Endometrial microvascular endothelial cells (primary cell): ENCODE measurements around the gene LRRC10B. TPM values are rescaled to one million over a fixed set of nuclear protein-coding genes. Genes with fewer than 3 reads are reported as not detected.

Source experiments
- in situ Hi-C: cut with HindIII; loops from 2 replicates; pipeline ENCODE4 v1.10.0; 2017; ENCODE audit warnings: low sequenced_read_pairs, low pct_unique_long_range_greater_than_20kb; ENCODE audit errors: inconsistent ontology term
- total RNA-seq: library from RNA; depleted of rRNA; stranded (reverse); fragments of >200 nt; gene quantifications from one replicate; pipeline ENCODE4 v1.2.3, GENCODE V29; 2015; ENCODE audit errors: inconsistent ontology term

LRRC10B gene
- total RNA-seq, 1 donor from 2014 or later = not detected

DNA sequence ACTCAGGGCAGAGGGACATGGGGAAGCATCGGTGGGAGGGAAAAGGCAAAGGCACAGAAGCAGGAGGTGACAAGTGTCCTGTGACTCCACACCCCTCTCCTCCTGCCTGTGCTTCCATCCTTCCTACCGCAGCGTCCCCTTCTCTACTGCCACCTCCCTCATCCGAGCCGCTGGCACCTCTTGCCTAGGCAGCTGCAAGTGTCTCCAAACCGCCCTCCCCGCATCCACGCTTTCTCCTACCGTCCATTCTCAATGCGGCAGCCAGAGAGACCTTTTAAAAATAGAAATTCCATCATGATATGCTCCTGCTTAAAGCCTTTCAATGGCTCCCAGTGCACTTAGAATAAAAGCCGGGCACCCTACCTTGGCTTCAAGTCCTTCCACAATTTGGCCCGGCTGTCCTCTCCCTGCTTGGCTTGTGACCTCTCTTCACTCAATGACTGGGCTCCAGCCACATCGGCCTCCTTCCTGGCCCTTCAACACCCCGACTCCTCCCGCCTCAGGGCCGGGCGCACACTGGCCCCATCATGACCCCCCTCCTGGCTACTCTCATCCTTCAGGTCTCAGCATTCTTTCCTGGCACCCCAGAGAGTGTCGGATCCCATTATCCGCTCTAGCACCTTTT is 16.5 kb downstream of the LRRC10B start:
- in situ Hi-C loops = no loop called here

DNA sequence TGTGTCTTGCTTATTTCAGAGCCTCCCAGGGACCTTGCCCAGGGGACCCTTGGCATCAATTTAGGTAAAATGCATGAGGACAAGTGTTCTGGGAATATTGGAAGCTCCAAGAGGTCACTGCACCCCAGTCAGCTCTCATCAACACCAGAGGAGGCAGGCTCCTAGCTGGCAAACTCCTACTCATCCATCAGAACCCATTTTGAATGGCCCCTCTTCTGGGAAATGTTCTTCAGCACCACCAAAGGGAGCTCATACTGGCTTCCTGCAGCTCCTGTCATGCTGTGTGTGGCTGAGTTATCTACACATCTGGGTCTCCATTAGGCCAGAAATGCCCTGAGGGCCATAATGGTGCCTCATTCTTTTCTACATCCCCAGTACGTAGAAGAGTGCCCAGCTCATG is 17.7 kb downstream of the LRRC10B start:
- in situ Hi-C loops = no loop called here

DNA sequence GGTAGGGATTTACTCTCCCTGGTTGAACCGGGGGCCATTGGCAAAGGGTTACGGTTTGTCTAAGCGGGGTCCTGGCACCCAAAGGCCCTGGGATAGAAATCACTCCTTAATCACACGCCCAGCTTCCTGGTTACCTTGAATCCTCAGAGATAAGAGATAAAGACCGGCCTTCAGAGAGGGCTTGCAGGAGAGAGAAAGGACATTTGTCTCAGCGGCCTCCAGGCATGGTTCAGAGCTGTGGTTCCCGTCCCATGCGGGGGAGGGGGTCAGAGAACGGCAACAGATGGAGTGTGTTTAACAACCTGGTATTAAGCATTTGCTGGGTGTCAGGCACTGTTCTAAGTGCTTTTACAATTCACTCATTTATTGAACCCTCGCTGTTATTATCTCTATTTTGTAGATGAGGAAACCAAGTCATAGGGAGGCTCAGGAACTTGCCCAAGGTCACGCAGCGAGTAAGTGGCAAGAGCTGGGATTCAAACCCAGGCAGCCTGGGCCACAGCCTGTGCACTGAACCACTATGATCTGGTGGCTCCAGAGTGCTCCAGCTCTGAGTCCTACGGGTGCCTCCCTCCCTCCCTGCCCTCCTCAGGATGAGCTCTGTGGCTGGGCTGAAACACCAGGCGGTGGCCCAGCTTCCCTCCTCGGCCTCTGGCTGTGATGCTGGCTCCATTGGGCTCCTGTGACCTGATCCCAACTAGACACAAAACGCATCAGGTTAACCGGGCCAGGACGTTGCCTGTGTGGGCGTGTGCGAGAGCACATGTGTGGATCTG is 18.6 kb downstream of the LRRC10B start:
- in situ Hi-C loops = no loop called here

DNA sequence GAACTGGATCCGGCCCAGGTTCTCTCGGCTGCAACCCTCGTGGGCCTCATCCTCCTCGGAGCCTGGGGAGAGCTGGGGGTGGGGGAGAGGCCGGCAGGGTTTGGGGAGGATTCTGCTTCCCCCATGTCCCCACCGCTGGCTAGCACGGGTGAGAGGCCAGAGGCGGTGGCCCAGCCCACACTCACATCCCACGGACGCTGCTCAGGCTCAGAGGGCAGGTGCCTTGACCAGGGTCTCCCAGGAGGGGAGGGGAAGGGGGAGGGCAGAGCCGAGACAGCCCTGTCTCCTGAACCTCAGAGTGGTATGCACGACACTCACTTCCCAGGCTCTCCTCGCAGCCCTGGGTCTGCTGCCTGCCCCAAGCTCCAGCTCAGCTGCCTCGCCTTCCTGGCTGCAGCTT is 19.6 kb downstream of the LRRC10B start:
- in situ Hi-C loops = no loop called here

DNA sequence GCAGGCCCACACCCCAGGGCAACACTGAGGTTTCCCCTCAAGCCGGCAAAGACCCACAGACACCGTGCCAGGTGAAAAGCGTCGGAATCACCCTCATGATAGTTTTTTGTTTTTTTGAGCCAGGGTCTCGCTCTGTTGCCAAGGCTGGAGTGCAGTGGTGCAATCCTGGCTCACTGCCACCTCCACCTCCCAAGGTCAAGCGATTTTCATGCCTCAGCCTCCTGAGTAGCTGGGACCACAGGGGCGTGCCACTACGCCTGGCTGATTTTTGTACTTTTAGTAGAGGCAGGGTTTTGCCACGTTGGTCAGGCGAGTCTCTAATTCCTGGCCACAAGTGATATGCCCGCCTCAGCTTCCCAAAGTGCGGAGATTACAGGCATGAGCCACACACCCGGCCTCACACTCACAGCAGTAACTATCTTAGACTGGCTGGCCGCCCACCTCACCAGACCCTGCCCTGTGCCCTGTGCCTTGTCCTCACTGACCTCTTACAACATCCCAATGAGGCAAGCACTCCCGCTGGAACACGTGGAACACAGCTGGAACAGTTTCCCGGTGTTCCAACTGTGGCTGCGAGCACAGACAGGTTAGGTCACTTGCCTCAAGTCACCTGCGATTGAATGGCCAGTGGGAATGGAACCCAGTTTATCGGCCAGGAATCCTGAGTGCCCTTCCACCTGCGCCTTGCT is 21.1 kb downstream of the LRRC10B start:
- in situ Hi-C loops = no loop called here

DNA sequence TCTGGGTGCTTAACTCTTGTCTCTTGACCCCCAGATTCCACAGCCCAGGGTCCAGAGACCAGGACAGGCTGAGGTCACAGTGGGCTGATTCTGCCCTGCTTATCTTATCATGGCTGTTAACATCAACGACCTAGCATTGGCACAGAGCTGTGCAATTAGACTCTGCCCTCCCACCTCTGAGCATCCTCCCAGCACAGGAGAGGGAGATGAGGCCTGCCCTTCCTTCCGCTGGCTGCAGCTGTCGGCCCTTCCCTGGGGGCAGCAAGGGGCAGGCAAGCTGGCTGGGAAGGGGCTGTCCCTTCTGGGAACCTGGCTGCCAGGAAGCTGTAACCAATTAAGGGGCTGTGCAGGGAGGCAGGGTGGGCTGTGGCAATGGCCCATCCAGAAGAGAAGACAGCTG is 22.5 kb downstream of the LRRC10B start:
- in situ Hi-C loops = no loop called here

DNA sequence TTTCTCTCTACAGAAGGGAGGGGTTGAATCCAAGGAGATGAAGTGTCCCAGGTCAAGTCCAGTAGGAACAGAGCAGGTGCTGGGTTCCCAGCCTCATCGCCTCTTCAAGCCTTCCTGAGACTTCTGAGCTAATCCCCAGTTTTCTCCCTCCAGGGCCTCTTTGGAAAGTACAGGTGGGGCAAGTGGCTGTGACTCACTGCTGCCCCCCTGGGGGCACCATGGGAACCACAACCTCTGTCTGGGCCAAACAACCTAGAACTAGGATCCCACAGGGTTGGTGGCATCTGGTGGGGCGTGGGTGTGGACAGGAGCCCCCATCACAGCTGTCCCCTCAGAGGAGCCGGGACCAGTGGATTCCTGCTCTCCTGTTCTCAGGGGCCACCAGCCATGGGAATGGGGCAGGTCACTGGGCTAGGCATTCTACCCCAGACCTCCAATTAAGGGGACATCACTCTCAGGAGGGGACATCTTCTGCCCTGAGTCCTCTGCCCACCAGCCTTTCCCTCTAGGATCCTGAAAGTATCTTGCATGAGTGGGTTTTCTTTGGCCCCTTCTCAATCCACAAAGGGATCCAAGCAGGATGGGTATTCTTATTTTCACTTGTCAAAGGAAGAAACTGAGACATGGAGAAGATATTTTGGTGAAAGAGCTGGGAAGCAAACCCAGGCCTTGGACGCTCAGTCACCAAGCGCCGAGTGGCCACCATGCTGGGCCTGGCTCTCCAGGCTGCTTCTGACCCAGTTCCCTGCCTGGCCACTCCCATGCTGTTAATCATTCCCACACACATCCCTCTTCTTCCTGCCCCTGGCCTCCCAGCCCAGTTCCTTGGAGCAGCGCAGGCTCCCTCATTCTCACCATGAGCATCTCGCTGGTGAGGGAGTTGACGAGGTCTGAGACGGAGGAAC is 23.8 kb downstream of the LRRC10B start:
- in situ Hi-C loops = no loop called here

DNA sequence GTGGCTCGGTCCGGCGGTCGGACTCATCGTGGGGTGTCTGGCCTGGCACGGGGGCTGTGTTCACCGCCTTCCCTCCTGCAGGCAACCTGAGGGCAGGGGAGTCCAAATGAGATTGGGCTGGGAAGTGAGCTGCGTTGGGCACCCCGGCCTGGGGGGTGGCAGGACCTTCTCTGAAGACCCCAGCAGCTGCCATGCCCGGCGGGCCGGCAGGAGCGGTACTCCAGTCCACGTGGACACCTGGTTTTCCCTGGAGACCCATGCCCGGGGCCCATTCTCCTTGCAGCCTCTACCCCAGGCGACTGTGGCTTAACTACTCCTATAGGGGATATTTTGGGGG is 24.5 kb downstream of the LRRC10B start:
- in situ Hi-C loops = no loop called here

DNA sequence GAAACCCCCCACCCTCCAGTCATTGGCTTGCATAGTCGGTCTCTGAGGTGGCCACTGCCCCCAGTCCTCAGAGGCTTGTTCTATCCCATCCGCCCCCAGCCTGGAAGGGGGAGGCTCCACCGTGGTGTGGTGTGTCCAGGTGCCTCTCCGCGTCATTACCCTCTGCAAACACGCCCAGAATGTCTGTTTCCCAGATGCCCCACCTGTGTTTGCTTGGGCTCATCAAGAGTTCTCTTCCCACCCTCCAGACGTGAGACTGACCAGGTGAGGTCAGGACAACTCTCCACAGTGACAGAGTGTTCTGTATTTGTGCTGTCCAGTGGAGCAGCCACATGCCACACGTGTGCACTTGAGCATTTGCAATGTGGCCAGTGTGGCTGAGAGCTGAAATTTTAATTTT is 24.9 kb downstream of the LRRC10B start:
- in situ Hi-C loops = no loop called here

DNA sequence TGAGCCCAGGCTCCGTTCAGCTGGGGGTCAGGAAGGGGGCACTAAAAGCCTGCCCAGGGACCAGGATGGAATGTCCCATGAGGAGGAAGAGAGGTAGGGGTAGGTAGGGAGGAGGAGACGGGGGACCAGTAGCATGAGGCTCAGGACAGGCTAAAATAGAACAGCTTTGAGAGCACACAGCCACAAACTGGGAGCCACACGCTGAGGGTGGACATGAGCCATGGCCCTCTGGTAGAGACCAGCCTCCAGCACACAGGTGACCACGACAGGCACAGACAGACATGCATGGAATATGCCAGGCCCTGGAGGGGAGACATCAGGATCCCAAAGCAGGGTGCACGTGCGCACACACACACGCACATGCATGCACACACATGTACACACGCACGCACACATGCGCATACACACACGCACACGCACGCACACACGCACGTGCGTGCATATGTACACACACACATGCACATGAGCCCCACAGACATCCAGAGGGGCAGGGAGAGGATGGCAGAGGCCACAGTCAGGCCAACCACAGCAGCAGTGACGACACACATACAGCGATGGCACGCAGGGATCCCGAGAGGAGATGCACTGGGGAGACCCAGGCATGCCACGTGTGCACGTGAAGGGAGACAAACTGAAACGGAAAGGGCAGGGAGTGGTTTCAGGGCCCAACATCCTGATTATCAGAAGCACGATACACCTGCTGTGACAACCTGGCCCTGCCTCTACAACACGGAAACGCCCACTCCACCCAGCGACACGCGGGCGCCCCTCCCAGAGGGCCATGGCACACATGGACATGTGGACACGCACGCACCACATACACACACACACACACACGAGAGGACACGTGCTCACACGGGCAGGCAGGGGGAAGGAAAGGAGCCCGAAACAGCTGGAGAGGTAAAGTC is 25.7 kb downstream of the LRRC10B start:
- in situ Hi-C loops = no loop called here

DNA sequence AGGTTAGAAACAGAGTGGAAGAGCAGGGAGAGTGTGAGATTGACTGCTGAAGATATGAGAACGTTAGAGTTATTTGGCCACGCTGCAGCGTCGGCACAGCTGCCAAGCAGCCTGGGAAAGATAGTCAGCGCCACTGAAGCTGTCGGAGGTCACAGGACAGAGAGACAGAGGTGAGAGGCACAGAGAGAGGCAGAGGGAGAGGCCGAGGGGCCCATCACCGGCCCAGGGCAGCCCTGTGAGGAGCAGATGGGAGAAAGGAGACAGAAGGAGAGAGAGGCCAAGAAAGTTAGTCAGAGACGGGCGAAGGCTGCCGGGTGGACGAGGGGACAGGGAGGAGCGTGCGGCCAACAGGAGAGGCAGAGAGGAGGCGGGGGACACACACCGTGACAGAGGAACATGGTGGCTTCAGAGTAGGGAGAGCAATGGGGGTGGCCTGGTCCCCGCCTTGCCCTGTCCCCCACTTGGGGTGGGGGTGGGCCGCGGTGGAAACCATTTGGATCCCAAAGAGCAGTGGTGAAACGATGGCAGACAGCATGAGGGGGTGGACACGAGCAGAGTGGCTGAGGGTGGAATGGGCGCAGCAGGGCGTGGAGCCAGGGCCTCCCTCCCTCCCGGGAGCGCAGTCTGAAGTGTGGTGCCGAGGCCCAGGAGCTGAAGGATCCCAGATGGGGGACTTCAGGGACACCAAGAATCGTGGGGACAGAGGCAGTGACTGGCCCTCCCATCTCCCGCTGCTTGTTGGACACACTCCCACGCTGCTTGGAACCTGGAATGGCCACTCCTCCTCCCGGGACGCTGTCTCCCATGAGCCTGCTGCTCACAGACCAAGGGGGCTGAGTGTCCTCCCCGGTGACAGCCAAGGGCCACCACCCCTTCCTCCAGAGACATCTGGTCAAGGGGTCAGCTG is 26.6 kb downstream of the LRRC10B start:
- in situ Hi-C loops = no loop called here

DNA sequence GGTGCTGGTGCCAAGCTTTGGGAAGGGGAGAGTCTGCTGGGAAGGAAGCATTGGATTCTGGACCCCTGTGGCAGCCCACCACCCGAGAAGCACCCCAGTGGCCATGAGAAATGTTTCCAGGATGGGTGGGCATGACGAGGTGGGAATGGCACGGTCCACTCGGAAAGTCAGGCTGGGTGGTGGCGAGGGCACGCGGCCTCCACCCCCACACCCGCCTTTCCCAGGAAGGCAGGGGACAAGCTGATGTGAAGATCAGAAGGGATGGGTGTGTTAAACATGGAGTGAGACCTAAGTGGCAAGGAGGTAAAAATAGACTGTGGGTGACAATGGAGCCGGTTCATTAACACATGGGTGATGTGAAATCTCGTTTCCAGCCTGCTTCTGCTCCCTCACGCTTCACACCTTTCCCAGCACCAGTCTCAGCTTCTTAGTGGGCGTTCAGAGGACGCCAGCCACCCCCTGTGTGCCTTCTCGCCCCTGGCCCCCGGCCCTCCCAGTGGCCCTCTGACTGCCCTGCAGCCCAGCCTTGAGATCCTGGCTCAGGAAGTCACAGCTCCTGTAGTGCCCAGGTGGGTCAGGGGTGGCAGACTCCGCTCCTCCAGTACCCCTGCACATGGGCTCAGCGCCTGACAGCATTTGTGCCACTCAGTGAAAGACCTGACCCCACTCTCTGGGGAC is 27.6 kb downstream of the LRRC10B start:
- in situ Hi-C loops = no loop called here

DNA sequence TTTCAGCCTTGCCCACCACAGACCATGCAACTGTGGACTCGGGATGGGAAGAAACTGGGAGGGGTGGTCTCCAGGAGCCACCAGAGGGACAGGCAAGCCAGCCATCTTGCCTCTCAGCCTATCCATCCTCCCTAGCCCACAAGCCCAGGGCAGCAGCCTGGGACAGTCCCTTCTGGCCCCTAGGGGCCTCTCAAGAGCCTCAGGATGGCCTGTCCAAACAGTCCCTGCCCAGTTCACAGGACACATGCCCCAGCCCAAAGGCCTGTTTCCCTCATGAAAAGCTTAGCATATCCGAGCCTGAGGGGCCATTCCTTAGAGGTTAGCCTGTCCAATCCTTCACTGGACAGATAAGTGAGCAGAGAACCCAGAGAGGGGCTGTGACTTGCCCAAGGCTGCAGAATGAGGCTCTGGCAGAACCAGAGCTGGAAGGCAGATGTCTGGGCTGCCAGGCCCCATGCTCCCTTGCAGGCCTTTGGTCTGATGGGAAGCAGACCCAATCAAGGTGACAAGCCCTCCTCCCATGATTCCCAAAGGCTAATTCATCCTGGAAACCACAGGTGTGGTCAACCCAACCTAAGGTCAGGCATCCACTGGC is 28.2 kb downstream of the LRRC10B start:
- in situ Hi-C loops = no loop called here

DNA sequence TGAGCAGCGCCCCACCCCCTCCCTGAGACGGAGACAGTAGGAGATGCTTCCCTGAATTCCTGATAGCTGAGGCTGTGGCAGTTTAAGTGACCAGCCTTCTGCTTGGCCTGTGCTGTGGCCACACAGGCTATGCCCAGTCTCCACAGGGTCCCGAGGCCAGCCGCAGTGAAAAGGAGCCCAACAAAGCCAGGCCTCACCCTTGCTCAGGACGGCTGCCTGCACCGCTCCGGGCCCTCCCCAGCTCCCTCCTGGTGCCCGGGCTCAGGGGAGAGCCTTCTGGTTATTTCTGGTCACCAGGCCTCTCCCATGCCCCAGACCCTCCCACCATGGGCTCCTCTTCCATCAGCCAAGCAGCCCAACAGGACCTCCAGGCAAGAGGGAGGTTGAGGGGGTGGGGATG is 28.8 kb downstream of the LRRC10B start:
- in situ Hi-C loops = no loop called here

DNA sequence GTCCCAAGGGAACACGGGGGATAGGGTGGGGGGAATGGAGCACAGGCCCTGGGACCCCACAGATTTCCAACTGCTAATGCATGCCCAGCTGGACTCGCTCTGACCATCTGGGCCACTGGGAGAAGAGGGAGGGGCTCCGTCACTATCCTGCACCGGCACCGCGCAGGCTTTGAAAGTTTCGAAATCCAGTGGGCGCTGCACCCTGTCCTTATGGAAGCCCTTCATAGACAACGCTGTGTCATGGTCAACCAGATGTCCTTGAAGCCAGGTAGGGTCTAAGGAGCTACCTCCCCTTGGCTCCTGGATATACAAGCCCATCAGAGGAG is 30.1 kb downstream of the LRRC10B start:
- in situ Hi-C loops = no loop called here

DNA sequence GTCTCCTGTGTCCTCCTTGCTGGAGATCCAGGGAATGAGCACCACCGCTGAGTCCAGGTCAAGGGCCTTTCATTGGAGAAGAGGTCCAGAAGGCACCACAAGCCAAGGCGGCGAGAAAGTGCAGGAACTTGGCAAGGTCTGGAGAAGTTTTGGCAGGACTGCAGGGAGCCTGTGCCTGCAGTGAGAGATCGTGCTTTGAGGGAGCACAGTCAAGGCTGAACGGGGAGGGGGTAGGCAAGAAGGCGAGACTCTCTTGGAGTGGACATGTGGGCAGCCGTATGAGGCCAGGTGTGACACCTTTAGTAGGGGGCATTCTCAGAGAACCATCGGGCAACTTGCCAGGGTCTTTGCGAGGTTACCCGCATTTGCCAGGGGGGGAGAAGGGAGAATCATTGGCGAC is 30.5 kb downstream of the LRRC10B start:
- in situ Hi-C loops = no loop called here
